ENCODE data around the gene MYH6. TPM values are rescaled to one million over a fixed set of nuclear protein-coding genes. Genes with fewer than 3 reads are reported as not detected.
A peak's percentile ranks its signal among the peaks of the same experiment; 100 is the strongest.

Gene MYH6
- total RNA-seq, 2 donors from 2014 or later: 0.71 to 0.82 TPM

DNA sequence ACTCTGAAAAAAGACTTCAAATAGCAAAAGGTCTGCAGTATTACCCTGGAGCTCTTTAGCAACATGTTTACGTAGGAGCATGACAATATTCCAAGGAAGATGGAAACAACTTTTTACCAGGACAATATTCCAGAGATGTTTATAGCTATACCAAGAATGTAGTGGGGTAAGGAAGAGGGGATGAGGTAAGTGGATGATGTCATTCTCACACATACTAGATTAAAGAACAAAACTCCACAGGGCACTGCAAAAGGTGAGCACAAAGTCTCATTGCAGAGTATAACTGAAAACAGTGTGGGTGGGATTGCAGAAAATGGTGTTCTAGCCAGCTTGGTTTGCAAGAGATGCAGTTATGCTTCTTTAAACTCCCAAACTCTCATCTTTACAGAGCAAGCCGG, 22.8 kb downstream of the MYH6 start:
- Mint-ChIP-seq H3K27me3 (peaks cover 20% of the 10 kb centered on the region), H3K27ac (no peak overlapping the region), H3K36me3 (ENCODE audit: low read depth) (no peaks in the 10 kb centered on the region), H3K4me3 (no peak overlapping the region), H3K4me1 (no peaks in the 10 kb centered on the region), H3K9me3 (no peaks in the 10 kb centered on the region)
- no peak for ATAC-seq (replicated peaks)

DNA sequence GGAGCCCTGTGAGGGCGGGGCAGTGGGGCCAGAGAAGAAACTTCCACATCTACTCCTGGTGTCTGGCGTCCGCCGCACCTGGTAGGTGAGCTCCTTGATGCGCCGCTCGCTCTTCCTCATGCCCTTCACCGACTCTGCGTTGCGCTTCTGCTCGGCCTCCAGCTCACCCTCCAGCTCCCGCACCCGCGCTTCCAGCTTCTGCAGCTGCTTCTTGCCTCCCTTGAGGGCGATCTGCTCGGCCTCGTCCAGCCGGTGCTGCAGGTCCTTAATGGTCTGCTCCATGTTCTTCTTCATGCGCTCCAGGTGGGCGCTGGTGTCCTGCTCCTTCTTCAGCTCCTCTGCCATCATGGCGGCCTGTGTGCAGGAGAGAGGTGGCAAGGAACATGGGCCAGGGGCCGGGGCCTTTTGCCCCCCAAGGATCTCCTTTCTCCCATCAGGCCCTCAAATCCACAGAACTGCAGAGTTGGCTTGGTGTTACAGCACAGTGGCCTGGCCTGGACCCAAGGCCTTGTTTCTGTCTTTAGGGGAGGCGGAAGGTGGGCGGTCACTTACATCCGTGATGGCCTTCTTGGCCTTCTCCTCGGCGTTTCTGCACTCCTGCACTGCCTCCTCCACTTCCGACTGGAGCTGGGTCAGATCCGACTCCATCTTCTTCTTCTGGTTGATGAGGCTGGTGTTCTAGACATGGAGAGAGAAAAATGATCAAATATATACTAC, 23.6 kb downstream of the MYH6 start:
- no peak overlapping the region for H3K4me3 Mint-ChIP-seq
- no peaks in the 10 kb centered on the region for H3K4me1 Mint-ChIP-seq
- no peak overlapping the region for H3K27ac Mint-ChIP-seq
- no peaks in the 10 kb centered on the region for H3K36me3 Mint-ChIP-seq (ENCODE audit: low read depth)
- ATAC-seq (replicated peaks): no peak
- no peaks in the 10 kb centered on the region for H3K9me3 Mint-ChIP-seq
- peaks cover 20% of the 10 kb centered on the region for H3K27me3 Mint-ChIP-seq

DNA sequence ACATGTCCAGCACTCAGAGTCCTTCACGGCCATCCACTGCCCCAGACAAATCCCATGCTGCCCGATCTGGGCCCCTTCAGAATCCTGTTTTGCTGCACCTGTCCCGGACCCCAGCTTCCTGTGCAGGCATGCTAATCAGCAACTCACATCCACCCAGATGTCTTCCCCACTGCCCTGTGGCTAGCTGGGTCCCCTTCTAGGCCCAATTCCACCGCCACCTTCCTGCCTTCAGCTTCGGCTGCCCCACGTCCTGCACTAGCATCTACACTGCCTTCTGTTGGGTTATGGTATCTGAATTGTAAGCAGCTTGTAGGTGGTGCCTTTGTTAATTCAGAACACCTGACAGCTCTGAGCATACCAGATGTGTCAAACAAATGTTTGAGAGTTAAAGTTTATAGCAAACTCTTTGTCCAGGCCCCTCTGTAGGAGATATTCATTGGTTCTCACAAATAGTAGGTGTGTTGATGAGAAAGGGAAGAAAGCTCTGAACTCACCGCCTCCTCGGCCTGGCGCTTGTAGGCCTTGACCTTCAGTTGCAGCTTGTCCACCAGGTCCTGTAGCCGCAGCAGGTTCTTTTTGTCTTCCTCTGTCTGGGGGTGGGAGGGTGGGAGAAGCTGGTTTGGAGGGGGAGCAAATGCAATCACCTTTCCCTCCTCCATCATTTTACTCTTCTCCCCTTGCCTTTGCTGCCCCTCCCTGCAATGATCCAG, 25.2 kb downstream of the MYH6 start:
- Mint-ChIP-seq H3K4me1 (no peaks in the 10 kb centered on the region), H3K4me3 (no peak overlapping the region), H3K27ac (no peak overlapping the region), H3K9me3 (no peaks in the 10 kb centered on the region), H3K36me3 (ENCODE audit: low read depth) (no peaks in the 10 kb centered on the region), H3K27me3 (peaks cover 11% of the 10 kb centered on the region)
- ATAC-seq (replicated peaks): no peak

DNA sequence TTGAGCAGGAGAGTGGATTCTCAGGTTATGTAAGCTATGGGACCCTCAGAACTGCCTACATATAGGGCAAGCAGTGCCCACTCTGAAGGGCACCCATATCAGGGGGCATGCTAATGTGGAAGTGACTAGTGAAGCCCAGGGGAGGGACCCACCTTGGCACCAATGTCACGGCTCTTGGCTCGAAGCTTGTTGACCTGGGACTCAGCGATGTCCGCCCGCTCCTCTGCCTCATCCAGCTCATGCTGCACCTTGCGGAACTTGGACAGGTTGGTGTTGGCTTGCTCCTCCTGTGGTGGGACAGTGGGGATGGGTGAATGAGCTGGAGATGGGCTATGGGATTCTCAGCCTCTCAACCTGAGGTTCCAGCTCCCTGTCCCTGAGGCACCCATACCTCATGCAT, 25.8 kb downstream of the MYH6 start:
- peaks cover 12% of the 10 kb centered on the region for H3K27me3 Mint-ChIP-seq
- no peaks in the 10 kb centered on the region for H3K36me3 Mint-ChIP-seq (ENCODE audit: low read depth)
- H3K9me3 Mint-ChIP-seq: no peaks in the 10 kb centered on the region
- H3K4me3 Mint-ChIP-seq: no peak overlapping the region
- no peaks in the 10 kb centered on the region for H3K4me1 Mint-ChIP-seq
- no peak overlapping the region for H3K27ac Mint-ChIP-seq
- ATAC-seq (replicated peaks): no peak

DNA sequence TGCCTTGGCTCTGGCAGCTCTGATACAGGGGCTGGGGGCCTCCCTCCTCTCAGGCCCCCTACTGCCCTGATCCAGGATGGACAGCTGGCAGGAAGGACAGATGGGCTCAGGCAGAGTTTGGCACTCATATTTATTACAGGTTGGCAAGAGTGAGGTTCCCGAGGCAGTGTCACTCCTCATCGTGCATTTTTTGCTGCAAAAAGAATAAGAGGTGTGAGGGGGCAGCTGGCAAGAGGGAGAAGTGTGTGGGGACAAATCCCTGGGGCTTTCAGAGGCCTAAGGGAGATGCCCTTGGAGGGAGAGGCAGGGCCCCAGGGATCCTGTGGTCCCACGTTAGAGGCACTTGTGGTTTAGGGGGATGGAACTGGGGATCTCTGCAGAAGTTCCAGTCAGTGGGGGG, 26.2 kb downstream of the MYH6 start:
- H3K36me3 Mint-ChIP-seq (ENCODE audit: low read depth): no peaks in the 10 kb centered on the region
- no peak overlapping the region for H3K27ac Mint-ChIP-seq
- H3K4me1 Mint-ChIP-seq: no peaks in the 10 kb centered on the region

DNA sequence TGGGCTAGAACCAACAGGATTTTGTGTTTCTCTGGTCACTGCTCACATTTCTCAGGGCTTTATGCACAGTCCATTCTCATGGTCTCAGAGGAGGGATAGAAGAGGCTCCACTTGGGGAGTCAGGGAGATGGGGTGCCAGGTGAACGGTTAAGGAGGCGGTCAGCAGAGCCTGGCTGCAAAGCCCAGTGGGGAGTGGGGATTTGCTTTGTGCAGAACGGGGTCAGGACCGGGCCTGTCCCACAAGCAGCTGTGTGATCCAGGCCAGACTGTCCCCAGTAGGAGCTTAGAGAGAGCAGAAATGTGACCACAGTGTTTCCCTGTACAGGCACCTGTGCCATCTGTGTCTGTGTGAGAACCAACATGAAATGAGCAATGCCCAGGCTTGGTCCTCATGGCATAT, 27.1 kb downstream of the MYH6 start:
- Mint-ChIP-seq H3K27me3 (peaks cover 13% of the 10 kb centered on the region), H3K4me3 (no peak overlapping the region), H3K4me1 (no peaks in the 10 kb centered on the region), H3K27ac (no peak overlapping the region), H3K36me3 (ENCODE audit: low read depth) (no peaks in the 10 kb centered on the region), H3K9me3 (no peaks in the 10 kb centered on the region)
- ATAC-seq (replicated peaks): no peak

More for the DNA sequence above, 26.2 kb downstream of the MYH6 start:
- Mint-ChIP-seq H3K4me3 (no peak overlapping the region), H3K27me3 (peaks cover 13% of the 10 kb centered on the region), H3K9me3 (no peaks in the 10 kb centered on the region)
- ATAC-seq (replicated peaks): no peak

DNA sequence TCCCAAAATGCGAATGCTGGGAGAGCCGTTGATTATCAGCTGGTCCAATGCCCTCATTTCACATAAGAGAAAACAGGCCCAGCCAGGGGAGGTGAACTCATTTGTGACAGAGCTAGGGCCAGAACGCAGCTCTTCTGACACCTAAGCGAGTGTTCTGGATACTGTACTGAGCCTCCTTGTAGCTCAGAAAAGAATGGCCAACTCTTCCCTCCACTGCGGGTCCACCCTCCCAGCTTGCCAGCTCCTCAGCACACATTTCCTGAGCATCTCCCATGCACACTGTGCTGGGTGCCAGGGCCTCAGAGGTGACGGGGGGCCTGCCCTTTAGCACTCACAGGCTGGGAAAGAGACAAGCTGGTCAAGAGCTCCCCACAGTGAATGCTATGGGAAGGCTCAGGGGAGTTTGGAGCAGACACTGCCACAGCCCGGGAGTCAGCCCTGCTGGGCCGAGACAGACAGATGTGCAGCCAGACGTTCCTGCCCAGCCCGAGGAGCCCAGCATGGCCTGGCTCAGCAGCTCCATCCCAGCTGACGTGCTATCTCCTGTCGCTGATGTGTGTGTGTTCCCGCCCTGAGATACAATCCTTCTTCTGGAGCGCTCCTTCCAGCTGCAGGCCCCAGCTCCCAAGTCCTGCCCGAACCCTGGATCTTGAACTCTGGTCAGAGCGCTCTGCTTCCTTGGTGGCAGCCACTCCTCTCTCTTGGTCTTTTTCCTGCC, 27.7 kb downstream of the MYH6 start:
- Mint-ChIP-seq H3K4me3 (no peak overlapping the region), H3K9me3 (no peaks in the 10 kb centered on the region)
- peak; percentile 15 for ATAC-seq (replicated peaks)

DNA sequence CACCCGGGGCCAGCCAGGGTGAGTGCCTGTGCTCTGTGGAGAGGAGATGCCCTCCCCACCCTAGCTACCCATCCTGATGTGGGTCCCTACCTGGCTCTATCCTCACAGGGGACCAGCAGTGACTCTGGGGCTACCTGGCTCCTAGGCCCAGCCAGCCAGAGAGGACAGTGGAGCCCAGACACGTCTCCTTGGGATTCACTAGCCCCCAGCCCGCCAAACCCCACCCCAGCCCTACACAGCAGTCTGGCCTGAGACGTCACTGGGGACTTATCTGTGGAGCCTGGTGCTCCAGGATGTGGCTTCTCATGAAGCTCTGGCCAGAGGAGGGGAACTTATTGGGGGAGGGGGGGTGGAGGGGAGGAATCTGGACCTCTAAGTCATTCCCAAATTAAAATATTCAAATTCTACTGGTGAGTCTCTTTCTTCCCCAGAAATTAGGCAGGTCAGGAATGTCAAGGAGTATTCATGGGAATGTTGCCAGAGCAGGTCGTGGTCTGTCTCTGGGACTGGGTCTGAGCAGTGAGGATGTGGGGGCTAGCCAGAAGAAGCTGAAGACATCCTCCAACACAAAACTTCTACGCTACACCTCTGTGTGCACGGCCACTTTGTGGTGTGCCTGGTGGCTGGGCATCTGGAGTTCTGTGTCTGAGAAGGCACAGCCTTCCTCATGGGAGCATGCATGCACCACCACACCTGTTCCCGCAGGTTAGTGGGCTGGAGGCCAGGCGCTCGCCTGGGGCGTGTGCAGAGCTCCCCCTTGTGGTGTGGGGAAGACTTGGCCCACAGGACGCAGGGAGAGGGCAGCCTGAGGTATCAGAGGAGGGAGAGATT, 28.5 kb downstream of the MYH6 start:
- H3K4me1 Mint-ChIP-seq: no peaks in the 10 kb centered on the region
- H3K27me3 Mint-ChIP-seq: peaks cover 13% of the 10 kb centered on the region
- H3K9me3 Mint-ChIP-seq: no peaks in the 10 kb centered on the region
- ATAC-seq (replicated peaks): peak; percentile 87
- no peak overlapping the region for H3K27ac Mint-ChIP-seq
- H3K36me3 Mint-ChIP-seq (ENCODE audit: low read depth): no peaks in the 10 kb centered on the region
- H3K4me3 Mint-ChIP-seq: no peak overlapping the region

More for the DNA sequence above, 27.7 kb downstream of the MYH6 start:
- H3K36me3 Mint-ChIP-seq (ENCODE audit: low read depth): no peaks in the 10 kb centered on the region
- H3K27ac Mint-ChIP-seq: no peak overlapping the region
- no peaks in the 10 kb centered on the region for H3K4me1 Mint-ChIP-seq
- peaks cover 13% of the 10 kb centered on the region for H3K27me3 Mint-ChIP-seq

DNA sequence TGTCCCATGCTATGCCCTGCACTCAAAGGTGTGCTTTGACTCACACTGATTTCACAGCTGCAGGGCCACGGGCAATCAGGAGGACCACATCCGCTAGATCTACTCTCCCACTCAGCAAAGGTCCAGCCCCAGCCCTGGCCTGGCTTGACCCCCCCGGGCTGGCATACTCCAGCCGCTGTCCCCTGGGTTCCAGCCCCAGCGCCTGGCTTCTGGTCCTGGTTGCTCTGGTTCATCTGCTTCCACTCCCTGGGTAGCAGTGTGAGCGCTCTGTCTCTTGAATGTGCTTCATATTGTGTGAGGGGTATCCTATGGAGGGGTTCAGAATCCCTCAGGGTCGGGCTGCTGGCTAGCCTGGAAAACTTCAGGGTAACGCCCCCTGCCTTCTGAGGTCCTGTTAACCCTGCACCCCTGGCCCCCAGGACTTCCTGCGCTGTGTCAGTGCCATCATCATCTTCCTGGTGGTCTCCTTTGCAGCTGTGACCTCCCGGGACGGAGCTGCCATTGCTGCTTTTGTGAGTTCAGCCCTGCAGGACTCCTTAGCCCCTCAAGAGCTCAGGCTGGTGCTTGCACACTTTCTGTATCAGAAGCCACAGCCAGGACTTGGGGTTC, 29.4 kb downstream of the MYH6 start:
- no peak for ATAC-seq (replicated peaks)
- no peak overlapping the region for H3K27ac Mint-ChIP-seq
- no peaks in the 10 kb centered on the region for H3K36me3 Mint-ChIP-seq (ENCODE audit: low read depth)
- H3K4me3 Mint-ChIP-seq: no peak overlapping the region
- no peaks in the 10 kb centered on the region for H3K4me1 Mint-ChIP-seq
- H3K9me3 Mint-ChIP-seq: no peaks in the 10 kb centered on the region
- peaks cover 13% of the 10 kb centered on the region for H3K27me3 Mint-ChIP-seq

DNA sequence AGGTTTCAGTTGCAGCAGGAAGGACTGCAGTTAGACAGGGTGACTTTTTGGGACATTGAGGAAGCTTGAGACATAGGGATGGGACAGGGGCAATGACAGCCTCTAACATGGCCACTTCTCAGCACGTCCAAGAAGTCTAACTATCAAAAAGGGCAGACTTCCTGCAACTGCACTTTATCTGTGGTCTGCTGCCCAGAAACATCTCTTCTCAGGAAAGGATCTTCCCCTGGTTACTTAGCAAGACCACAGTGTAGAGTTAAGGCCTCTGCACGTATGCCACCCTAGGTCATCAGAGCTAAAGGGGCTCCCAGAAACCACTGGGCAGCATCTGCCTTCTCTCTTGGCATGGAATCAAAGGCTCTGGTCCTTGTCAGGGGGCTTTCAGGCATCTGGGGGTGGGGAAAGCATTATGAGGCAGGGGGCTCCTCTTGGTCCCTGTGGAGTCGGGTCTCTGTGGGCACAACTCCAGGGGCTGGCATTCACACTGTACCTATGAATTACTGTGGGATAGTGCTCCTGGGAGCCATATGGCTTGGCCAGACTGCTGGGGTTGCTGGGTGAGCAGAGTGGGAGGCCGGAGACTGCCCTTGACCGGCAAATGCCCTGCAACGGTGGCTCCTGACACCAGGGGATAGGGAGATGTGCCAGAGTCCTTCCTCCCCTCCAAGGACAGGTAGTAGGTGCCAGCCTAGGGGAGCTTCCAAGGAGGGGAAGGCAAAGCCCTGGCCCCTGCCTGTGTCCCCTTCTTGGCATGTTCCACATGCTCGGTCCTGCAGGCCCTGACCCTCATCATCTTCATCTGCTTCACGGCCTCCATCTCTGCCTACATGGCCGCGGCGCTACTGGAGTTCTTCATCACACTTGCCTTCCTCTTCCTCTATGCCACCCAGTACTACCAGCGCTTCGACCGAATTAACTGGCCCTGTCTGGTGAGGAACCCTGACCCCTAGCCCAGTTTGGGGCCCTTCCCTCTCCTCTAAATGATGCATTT, 30.2 kb downstream of the MYH6 start:
- Mint-ChIP-seq H3K27me3 (peaks cover 13% of the 10 kb centered on the region), H3K4me3 (no peak overlapping the region), H3K9me3 (no peaks in the 10 kb centered on the region), H3K27ac (no peak overlapping the region), H3K4me1 (no peaks in the 10 kb centered on the region), H3K36me3 (ENCODE audit: low read depth) (no peaks in the 10 kb centered on the region)
- ATAC-seq (replicated peaks): no peak

DNA sequence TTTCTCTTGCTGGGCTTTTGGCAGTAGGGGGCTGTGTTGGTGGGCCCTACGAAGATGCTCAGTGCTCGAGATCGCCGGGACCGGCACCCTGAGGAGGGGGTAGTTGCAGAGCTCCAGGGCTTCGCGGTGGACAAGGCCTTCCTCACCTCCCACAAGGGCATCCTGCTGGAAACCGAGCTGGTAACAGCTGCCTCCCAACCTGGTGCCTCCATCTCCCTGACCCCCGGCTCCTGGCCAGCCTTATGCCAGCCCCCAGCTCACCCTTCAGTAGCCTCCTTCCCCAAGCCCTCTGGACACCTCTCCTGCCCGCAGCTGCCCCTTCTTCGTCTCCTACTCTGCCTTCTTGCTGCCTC, 30.9 kb downstream of the MYH6 start:
- Mint-ChIP-seq H3K4me3 (no peak overlapping the region), H3K27me3 (peaks cover 13% of the 10 kb centered on the region), H3K4me1 (no peaks in the 10 kb centered on the region), H3K9me3 (no peaks in the 10 kb centered on the region), H3K36me3 (ENCODE audit: low read depth) (no peaks in the 10 kb centered on the region), H3K27ac (no peak overlapping the region)
- no peak for ATAC-seq (replicated peaks)

DNA sequence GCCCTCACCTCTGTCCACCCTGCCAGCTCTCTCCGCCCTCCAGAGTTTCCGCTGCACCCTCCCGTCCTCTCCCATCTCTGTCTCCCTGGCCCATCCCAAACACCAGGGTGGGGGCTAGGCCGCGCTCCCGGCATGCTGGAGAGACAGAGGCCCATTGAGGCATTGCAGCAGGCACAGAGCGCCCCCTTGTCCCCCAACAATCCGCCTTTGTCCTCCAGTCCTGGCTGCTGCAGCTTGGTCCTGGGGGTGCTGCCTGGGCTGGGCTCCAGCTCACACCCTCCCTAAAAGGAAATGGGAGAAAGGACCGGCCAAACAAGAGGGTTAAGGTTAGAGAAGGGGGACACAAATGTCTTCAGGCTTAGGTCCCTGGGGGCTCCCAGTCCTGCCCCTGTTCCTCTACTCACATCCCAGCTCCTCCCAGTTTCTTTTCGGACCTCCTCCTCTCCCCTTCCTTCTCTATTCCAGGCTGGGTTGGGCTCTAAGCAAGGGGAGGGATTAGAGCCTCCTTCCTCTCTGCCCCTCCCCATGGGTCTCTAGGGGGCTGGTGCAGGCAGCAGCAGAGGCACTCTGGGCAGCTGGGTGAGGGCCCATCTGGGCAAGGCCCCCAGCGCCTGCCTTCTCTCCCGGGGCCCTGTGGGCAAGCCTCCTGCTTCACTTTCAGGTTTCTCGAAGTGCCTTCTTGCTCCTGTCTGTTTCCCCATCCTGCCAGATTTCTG, 31.4 kb downstream of the MYH6 start, which contains the start of gene CMTM5:
Gene CMTM5 (plus strand): TSS at position 565 of the 716 bp plus-strand sequence. CDS start 206 bp downstream, outside the sequence.
- peaks cover 8% of the 10 kb centered on the region for H3K27me3 Mint-ChIP-seq
- no peaks in the 10 kb centered on the region for H3K36me3 Mint-ChIP-seq (ENCODE audit: low read depth)
- no peak within 1 kb of the TSS for H3K27ac Mint-ChIP-seq
- ATAC-seq (replicated peaks): no peak
- H3K4me1 Mint-ChIP-seq: no peaks in the 10 kb centered on the region
- H3K4me3 Mint-ChIP-seq: no peak within 1 kb of the TSS
- H3K9me3 Mint-ChIP-seq: no peaks in the 10 kb centered on the region

All from activated T-helper 17 cell treated with anti-CD3 and anti-CD28 coated beads, Interleukin-2, amount 50 U/mL, for 72 hours (primary cell).